RCC 7860 (cell line): ENCODE results near the gene GALNT8.

Experiments used
- DNase-seq: peaks from one replicate; pipeline ENCODE4 v3.0.0-alpha.2; 2015; ENCODE audit warnings: low spot score
- FAIRE-seq: peaks from 2 replicates; lab custom pipeline; 2012; peaks lifted over from hg19 to GRCh38; lab: Jason Lieb, UNC

Gene GALNT8

GRCh38 chr12:4794491-4794890 is 74.3 kb downstream of the GALNT8 start:
- no peak for FAIRE-seq
- DNase-seq, result no peak

- FAIRE-seq (no peak), DNase-seq (no peak)
These were observed 76.0 kb downstream of the GALNT8 start for GRCh38 chr12:4796216-4796615.

- DNase-seq, result no peak
- FAIRE-seq, result no peak
These were observed 76.7 kb downstream of the GALNT8 start for GRCh38 chr12:4796694-4797482.

- FAIRE-seq (no peak), DNase-seq (no peak)
These were observed 80.4 kb downstream of the GALNT8 start for GRCh38 chr12:4800555-4800954.

- FAIRE-seq (no peak), DNase-seq (no peak)
These were observed 82.6 kb downstream of the GALNT8 start for GRCh38 chr12:4802841-4803240.

GRCh38 chr12:4806439-4807115 is 86.4 kb downstream of the GALNT8 start:
- DNase-seq (no peak), FAIRE-seq (no peak)

- FAIRE-seq, result no peak
- DNase-seq, result no peak
These were observed 87.0 kb downstream of the GALNT8 start for GRCh38 chr12:4807116-4807783.

- DNase-seq (no peak), FAIRE-seq (no peak)
These were observed 87.6 kb downstream of the GALNT8 start for GRCh38 chr12:4807813-4808212.

GRCh38 chr12:4809013-4809448 is 88.8 kb downstream of the GALNT8 start:
- DNase-seq, result no peak
- no peak for FAIRE-seq

- no peak for DNase-seq
These were observed 89.4 kb downstream of the GALNT8 start for GRCh38 chr12:4809449-4810218.

GRCh38 chr12:4810219-4810671 is 90.0 kb downstream of the GALNT8 start:
- FAIRE-seq (no peak), DNase-seq (no peak)

More at GRCh38 chr12:4809449-4810218, 89.4 kb downstream of the GALNT8 start:
- no peak for FAIRE-seq

- FAIRE-seq (no peak), DNase-seq (no peak)
These were observed 92.6 kb downstream of the GALNT8 start for GRCh38 chr12:4812624-4813327.

- no peak for FAIRE-seq
- DNase-seq, result no peak
These were observed 93.5 kb downstream of the GALNT8 start for GRCh38 chr12:4813741-4814140.

GRCh38 chr12:4814485-4814884 is 94.3 kb downstream of the GALNT8 start:
- FAIRE-seq, result no peak
- no peak for DNase-seq

- FAIRE-seq (no peak), DNase-seq (no peak)
These were observed 96.7 kb downstream of the GALNT8 start for GRCh38 chr12:4816744-4817525.

- no peak for DNase-seq
These were observed 97.7 kb downstream of the GALNT8 start for GRCh38 chr12:4817880-4818279.

GRCh38 chr12:4819654-4820053 is 99.5 kb downstream of the GALNT8 start:
- FAIRE-seq (no peak), DNase-seq (no peak)

More at GRCh38 chr12:4817880-4818279, 97.7 kb downstream of the GALNT8 start:
- FAIRE-seq, result no peak

- DNase-seq (no peak), FAIRE-seq (no peak)
These were observed 100.8 kb downstream of the GALNT8 start for GRCh38 chr12:4820971-4821370.
